Mucosa of rectum (tissue), 2 donors: ENCODE measurements around the gene NME1.
"Not testable (repeated sequence)": the region's sequence is repeated elsewhere in the genome, so short reads cannot be mapped to it uniquely, and the experiment has no call there.

Source experiments
- H3K27ac ChIP-seq, 2 donors: one replicate each; pipeline ENCODE4 v1.7.0; 2013; ENCODE audit warnings: inconsistent platforms in 2 of 2, low read depth in 2 of 2, low read length in 2 of 2
- H3K27me3 ChIP-seq, 2 donors: one replicate each; pipeline ENCODE4 v1.7.0; 2013; ENCODE audit warnings: low read length in 2 of 2; ENCODE audit not compliant: control insufficient read depth in 2 of 2, insufficient read depth in 2 of 2
- H3K36me3 ChIP-seq, 2 donors: one replicate each; pipeline ENCODE4 v1.7.0; 2013; ENCODE audit warnings: low read length in 2 of 2; ENCODE audit not compliant: control insufficient read depth in 2 of 2, insufficient read depth in 2 of 2
- H3K4me1 ChIP-seq, 2 donors: one replicate each; pipeline ENCODE4 v1.7.0; 2013; ENCODE audit warnings: low read length in 2 of 2, mild to moderate bottlenecking in 1 of 2; ENCODE audit not compliant: control insufficient read depth in 2 of 2, insufficient read depth in 2 of 2
- H3K4me3 ChIP-seq, 2 donors: one replicate each; pipeline ENCODE4 v1.7.0; 2013; ENCODE audit warnings: low read length in 2 of 2
- H3K9ac ChIP-seq, 2 donors: one replicate each; pipeline ENCODE4 v1.7.0; 2013; ENCODE audit warnings: low read length in 2 of 2, low read depth in 1 of 2, mild to moderate bottlenecking in 1 of 2
- H3K9me3 ChIP-seq, 2 donors: one replicate each; pipeline ENCODE4 v1.7.0; 2013; ENCODE audit warnings: low read length in 2 of 2; ENCODE audit not compliant: control insufficient read depth in 2 of 2
- donor health status: healthy.
- donor health status: Normal muscosa, but diverticular disease.

NME1 gene

GRCh38 chr17:51121620-51122472 is 31.5 kb upstream of the NME1 start:
- Histone ChIP-seq H3K4me3 (peak overlapping the region; percentile 79 to 93), H3K36me3 (no peaks in the 10 kb centered on the region), H3K27me3 (no peaks in the 10 kb centered on the region), H3K9ac (peak overlapping the region; percentile 93 to 99), H3K9me3 (no peaks in the 10 kb centered on the region), H3K27ac (peak overlapping the region; percentile 100), H3K4me1 (peaks cover 29 to 37% of the 10 kb centered on the region in 2 donors)

- H3K27me3 ChIP-seq, H3K36me3 ChIP-seq, H3K9me3 ChIP-seq: not testable (repeated sequence)
- H3K27ac ChIP-seq: peak overlapping the region; percentile 100
- peak overlapping the region; percentile 93 to 99 for H3K9ac ChIP-seq
- peak overlapping the region; percentile 79 to 93 for H3K4me3 ChIP-seq
- peaks cover 29 to 37% of the 10 kb centered on the region in 2 donors for H3K4me1 ChIP-seq
These were observed 30.8 kb upstream of the NME1 start for GRCh38 chr17:51122473-51123115.

- peak overlapping the region in 1 of 2 donors; percentile 33 for H3K9ac ChIP-seq
- H3K9me3 ChIP-seq: no peaks in the 10 kb centered on the region
- no peak overlapping the region for H3K4me3 ChIP-seq
- H3K4me1 ChIP-seq: peaks cover 14 to 21% of the 10 kb centered on the region in 2 donors
- H3K27me3 ChIP-seq: no peaks in the 10 kb centered on the region
- H3K36me3 ChIP-seq: no peaks in the 10 kb centered on the region
- peak overlapping the region in 1 of 2 donors; percentile 52 for H3K27ac ChIP-seq
These were observed 28.5 kb upstream of the NME1 start for GRCh38 chr17:51124640-51125503.

GRCh38 chr17:51128076-51128475 is 25.3 kb upstream of the NME1 start:
- Histone ChIP-seq H3K27me3 (no peaks in the 10 kb centered on the region), H3K4me3 (no peak overlapping the region), H3K9me3 (no peaks in the 10 kb centered on the region), H3K4me1 (peaks cover 5 to 19% of the 10 kb centered on the region in 2 donors), H3K27ac (no peak overlapping the region), H3K36me3 (no peaks in the 10 kb centered on the region), H3K9ac (no peak overlapping the region)

- no peaks in the 10 kb centered on the region for H3K9me3 ChIP-seq
- no peak overlapping the region for H3K9ac ChIP-seq
- H3K4me3 ChIP-seq: no peak overlapping the region
- H3K4me1 ChIP-seq: peaks cover 1 to 10% of the 10 kb centered on the region in 2 donors
- H3K27ac ChIP-seq: peak overlapping the region in 1 of 2 donors; percentile 29
- no peaks in the 10 kb centered on the region for H3K36me3 ChIP-seq
- H3K27me3 ChIP-seq: no peaks in the 10 kb centered on the region
These were observed 20.4 kb upstream of the NME1 start for GRCh38 chr17:51132964-51133319.

GRCh38 chr17:51133365-51133764 is 20.0 kb upstream of the NME1 start:
- no peak overlapping the region for H3K4me3 ChIP-seq
- no peak overlapping the region for H3K9ac ChIP-seq
- no peaks in the 10 kb centered on the region for H3K36me3 ChIP-seq
- no peaks in the 10 kb centered on the region for H3K9me3 ChIP-seq
- H3K4me1 ChIP-seq: peaks cover 0 to 10% of the 10 kb centered on the region in 2 donors
- peak overlapping the region in 1 of 2 donors; percentile 21 for H3K27ac ChIP-seq
- no peaks in the 10 kb centered on the region for H3K27me3 ChIP-seq

GRCh38 chr17:51135956-51136355 is 17.4 kb upstream of the NME1 start:
- Histone ChIP-seq H3K27me3 (no peaks in the 10 kb centered on the region), H3K4me3 (no peak overlapping the region), H3K27ac (no peak overlapping the region), H3K9me3 (no peaks in the 10 kb centered on the region), H3K4me1 (peaks cover 0 to 10% of the 10 kb centered on the region in 2 donors), H3K9ac (no peak overlapping the region), H3K36me3 (no peaks in the 10 kb centered on the region)

- Histone ChIP-seq H3K27me3 (no peaks in the 10 kb centered on the region), H3K4me3 (no peak overlapping the region), H3K36me3 (no peaks in the 10 kb centered on the region), H3K4me1 (no peaks in the 10 kb centered on the region), H3K9ac (no peak overlapping the region), H3K9me3 (no peaks in the 10 kb centered on the region), H3K27ac (no peak overlapping the region)
These were observed 10.8 kb upstream of the NME1 start for GRCh38 chr17:51142597-51142996.

- H3K27ac ChIP-seq: no peak overlapping the region
- H3K4me1 ChIP-seq: no peaks in the 10 kb centered on the region
- H3K9me3 ChIP-seq: no peaks in the 10 kb centered on the region
- H3K9ac ChIP-seq: no peak overlapping the region
- H3K36me3 ChIP-seq: no peaks in the 10 kb centered on the region
- H3K27me3 ChIP-seq: no peaks in the 10 kb centered on the region
- H3K4me3 ChIP-seq: no peak overlapping the region
These were observed 8.9 kb upstream of the NME1 start for GRCh38 chr17:51144266-51145022.
